ENCODE data around the gene KDM1A. TPM values are rescaled to one million over a fixed set of nuclear protein-coding genes. Genes with fewer than 3 reads are reported as not detected.

KDM1A gene
- total RNA-seq, 1 donor from 2014 or later = 28.7 TPM

DNA sequence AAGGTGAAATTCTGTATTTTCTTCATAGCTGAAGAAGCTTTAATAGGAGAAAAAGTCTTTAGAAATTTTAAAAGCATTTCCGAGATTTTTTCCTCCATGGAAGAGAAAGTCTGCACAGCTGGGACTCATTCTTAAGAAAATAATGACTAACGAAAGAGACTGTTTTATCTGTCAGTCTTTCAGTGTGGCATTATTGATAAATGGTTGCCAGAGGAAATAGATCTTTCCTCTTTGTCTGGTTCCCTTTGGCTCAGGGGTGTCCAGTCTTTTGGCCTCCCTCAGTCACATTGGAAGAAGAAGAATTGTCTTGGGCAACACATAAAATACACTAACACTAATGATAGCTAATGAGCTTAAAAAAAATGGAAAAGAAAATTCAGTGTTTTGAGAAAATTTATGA lies 49.9 kb downstream of the KDM1A start:
- Histone ChIP-seq H3K4me3 (no peak overlapping the region), H3K27ac (peak overlapping the region in 1 of 2 donors; percentile 15), H3K4me1 (peaks cover 0 to 2% of the 10 kb centered on the region in 2 donors), H3K27me3 (no peaks in the 10 kb centered on the region), H3K9me3 (no peaks in the 10 kb centered on the region), H3K36me3 (peaks cover 9 to 32% of the 10 kb centered on the region in 2 donors)
- TF ChIP-seq, protein P1, sequence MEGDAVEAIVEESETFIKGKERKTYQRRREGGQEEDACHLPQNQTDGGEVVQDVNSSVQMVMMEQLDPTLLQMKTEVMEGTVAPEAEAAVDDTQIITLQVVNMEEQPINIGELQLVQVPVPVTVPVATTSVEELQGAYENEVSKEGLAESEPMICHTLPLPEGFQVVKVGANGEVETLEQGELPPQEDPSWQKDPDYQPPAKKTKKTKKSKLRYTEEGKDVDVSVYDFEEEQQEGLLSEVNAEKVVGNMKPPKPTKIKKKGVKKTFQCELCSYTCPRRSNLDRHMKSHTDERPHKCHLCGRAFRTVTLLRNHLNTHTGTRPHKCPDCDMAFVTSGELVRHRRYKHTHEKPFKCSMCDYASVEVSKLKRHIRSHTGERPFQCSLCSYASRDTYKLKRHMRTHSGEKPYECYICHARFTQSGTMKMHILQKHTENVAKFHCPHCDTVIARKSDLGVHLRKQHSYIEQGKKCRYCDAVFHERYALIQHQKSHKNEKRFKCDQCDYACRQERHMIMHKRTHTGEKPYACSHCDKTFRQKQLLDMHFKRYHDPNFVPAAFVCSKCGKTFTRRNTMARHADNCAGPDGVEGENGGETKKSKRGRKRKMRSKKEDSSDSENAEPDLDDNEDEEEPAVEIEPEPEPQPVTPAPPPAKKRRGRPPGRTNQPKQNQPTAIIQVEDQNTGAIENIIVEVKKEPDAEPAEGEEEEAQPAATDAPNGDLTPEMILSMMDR (IDR thresholded peaks at IDR 0.05) = no peak
- intact Hi-C loops (cut with DNase I) = no loop called here
- DNase-seq (ENCODE audit: low spot score in 2 of 2) = no peak

DNA sequence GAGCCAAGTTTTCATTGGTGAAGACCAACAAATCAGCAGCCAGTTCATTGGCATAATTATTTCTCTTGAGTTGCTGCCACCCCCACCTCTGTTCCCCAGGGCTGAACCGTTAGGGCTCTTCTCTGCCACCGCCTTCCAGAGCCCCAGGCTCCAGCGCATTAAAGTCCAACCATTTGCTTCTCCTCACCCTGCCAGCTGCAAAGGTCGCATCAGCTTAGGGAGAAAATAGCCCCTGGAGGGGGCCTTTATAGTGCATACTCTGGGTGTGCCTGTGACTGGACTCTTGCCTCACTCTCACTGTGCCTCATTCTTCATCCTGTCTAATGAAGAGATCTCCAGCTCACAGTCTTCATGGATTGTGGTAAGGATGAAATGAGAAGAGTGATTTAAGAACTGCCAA lies 50.4 kb downstream of the KDM1A start:
- peaks cover 0 to 2% of the 10 kb centered on the region in 2 donors for H3K4me1 ChIP-seq
- H3K36me3 ChIP-seq = peaks cover 7 to 28% of the 10 kb centered on the region in 2 donors
- H3K27ac ChIP-seq = peak overlapping the region in 1 of 2 donors; percentile 31
- no peak overlapping the region for H3K4me3 ChIP-seq
- no peaks in the 10 kb centered on the region for H3K9me3 ChIP-seq
- DNase-seq (ENCODE audit: low spot score in 2 of 2) = no peak
- intact Hi-C loops (cut with DNase I) = no loop called here
- TF ChIP-seq, protein P1 (IDR thresholded peaks at IDR 0.05) = no peak
- no peaks in the 10 kb centered on the region for H3K27me3 ChIP-seq

DNA sequence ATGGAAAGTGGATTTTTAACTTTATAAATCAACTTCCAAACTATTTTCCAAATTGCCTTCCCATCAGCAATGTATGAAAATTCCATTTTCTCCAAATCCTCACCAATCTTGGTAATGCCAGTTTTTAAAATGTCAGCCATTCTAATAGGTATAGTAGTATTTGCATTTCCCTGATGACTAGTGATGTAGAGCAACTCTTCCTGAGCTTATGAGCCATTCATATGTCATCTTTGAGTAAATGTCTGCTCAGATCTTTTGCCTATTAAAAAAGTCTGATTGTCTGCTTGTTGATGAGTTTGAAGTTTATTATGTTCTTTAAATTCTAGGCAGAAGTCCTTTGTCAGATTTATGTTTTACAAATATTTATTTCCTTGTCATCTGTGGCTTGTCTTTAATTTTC lies 54.7 kb downstream of the KDM1A start:
- no peaks in the 10 kb centered on the region for H3K27me3 ChIP-seq

DNA sequence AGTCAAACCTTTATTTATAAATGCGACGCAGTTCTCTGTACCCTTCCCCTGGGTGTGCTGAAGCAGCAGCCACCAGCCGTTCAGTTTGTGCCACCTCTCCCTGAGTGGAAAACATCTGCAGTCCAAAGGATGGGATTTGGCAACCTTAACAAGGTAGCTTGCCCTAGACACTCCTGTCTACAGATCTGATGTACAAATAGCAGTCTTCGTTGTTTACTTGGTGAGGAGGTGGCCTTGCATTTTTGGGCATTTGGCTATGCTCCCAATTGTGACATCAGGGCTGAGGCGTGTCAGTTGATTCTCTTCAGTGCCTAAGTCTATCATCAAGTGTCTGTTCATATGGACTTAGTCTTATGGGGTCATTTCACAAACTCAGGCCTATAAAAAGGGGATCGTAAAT lies 59.8 kb downstream of the KDM1A start:
- no peak for DNase-seq (ENCODE audit: low spot score in 2 of 2)
- no peak overlapping the region for H3K4me3 ChIP-seq

More for the DNA sequence above, 54.7 kb downstream of the KDM1A start:
- Histone ChIP-seq H3K9me3 (no peaks in the 10 kb centered on the region), H3K4me3 (no peak overlapping the region), H3K27ac (no peak overlapping the region), H3K36me3 (peaks cover 20 to 54% of the 10 kb centered on the region in 2 donors), H3K4me1 (peaks cover 0 to 2% of the 10 kb centered on the region in 2 donors)
- TF ChIP-seq, protein P1 (IDR thresholded peaks at IDR 0.05) = no peak
- DNase-seq (ENCODE audit: low spot score in 2 of 2) = no peak
- intact Hi-C loops (cut with DNase I) = no loop called here

DNA sequence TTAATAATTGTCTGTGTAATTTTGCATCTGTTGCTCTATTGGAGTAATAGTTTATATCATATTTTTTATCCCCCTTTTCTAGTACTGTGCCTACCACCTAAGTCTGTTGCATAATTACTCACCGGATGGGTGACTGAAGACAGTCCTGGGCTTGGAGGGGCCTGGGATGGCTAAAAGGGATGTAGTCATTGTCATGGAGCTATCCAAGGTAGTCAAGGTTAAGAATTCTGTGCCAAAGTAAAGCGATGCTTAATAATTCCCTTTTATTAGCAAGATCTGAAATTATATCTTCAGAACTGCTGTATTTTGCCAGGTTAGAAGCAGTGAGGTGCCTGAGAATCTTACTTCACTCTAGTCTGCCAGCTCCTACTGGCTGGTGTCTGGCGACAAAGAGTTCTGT lies 61.6 kb downstream of the KDM1A start:
- no peaks in the 10 kb centered on the region for H3K27me3 ChIP-seq
- DNase-seq (ENCODE audit: low spot score in 2 of 2) = no peak
- H3K4me3 ChIP-seq = no peak overlapping the region
- TF ChIP-seq, protein P1 (IDR thresholded peaks at IDR 0.05) = no peak
- H3K4me1 ChIP-seq = no peaks in the 10 kb centered on the region
- peaks cover 46 to 84% of the 10 kb centered on the region in 2 donors for H3K36me3 ChIP-seq
- no peak overlapping the region for H3K27ac ChIP-seq
- intact Hi-C loops (cut with DNase I) = no loop called here
- no peaks in the 10 kb centered on the region for H3K9me3 ChIP-seq

More for the DNA sequence above, 59.8 kb downstream of the KDM1A start:
- Histone ChIP-seq H3K27me3 (no peaks in the 10 kb centered on the region), H3K4me1 (no peaks in the 10 kb centered on the region), H3K9me3 (no peaks in the 10 kb centered on the region), H3K27ac (no peak overlapping the region), H3K36me3 (peaks cover 46 to 71% of the 10 kb centered on the region in 2 donors)
- intact Hi-C loops (cut with DNase I) = no loop called here
- TF ChIP-seq, protein P1 (IDR thresholded peaks at IDR 0.05) = no peak

DNA sequence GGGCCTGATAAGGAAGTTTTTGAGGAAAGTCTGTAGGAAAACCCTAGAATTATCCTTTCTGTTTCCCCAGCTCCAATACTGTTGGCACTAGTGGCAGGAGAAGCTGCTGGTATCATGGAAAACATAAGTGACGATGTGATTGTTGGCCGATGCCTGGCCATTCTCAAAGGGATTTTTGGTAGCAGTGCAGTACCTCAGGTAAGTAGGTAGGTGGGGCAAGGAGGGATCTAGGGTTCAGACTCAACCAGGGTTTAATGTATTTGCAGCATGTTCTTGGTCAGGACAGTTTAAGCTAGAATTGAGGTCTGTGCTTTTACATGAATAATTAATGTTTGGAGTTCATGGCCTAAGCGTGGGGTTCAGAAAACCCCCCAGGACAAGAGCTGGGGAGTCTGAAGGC lies 62.1 kb downstream of the KDM1A start:
- no peaks in the 10 kb centered on the region for H3K9me3 ChIP-seq
- DNase-seq (ENCODE audit: low spot score in 2 of 2) = no peak
- no peak overlapping the region for H3K27ac ChIP-seq
- H3K4me1 ChIP-seq = no peaks in the 10 kb centered on the region
- intact Hi-C loops (cut with DNase I) = no loop called here
- H3K36me3 ChIP-seq = peaks cover 46 to 89% of the 10 kb centered on the region in 2 donors
- no peaks in the 10 kb centered on the region for H3K27me3 ChIP-seq
- H3K4me3 ChIP-seq = no peak overlapping the region
- TF ChIP-seq, protein P1 (IDR thresholded peaks at IDR 0.05) = peak in 1 of 3 experiments; percentile 12

Measured in ascending aorta (tissue), 2 donors.